Astrocyte (in vitro differentiated cells and primary cell): ENCODE results near the gene ENTHD1.

Source experiments
- EZH2 ChIP-seq: IDR thresholded peaks from 2 replicates; pipeline ENCODE4 v1.6.1; 2012; ENCODE audit warnings: mild to moderate bottlenecking, low read length, inconsistent platforms; ENCODE audit not compliant: insufficient read depth
- TF ChIP-seq, protein P1 (sequence below): IDR thresholded peaks from 2 replicates; pipeline ENCODE4 v1.5.1; 2011; ENCODE audit warnings: low read depth, mild to moderate bottlenecking, inconsistent platforms, low read length, moderate library complexity; ENCODE audit not compliant: insufficient read depth

DNA sequence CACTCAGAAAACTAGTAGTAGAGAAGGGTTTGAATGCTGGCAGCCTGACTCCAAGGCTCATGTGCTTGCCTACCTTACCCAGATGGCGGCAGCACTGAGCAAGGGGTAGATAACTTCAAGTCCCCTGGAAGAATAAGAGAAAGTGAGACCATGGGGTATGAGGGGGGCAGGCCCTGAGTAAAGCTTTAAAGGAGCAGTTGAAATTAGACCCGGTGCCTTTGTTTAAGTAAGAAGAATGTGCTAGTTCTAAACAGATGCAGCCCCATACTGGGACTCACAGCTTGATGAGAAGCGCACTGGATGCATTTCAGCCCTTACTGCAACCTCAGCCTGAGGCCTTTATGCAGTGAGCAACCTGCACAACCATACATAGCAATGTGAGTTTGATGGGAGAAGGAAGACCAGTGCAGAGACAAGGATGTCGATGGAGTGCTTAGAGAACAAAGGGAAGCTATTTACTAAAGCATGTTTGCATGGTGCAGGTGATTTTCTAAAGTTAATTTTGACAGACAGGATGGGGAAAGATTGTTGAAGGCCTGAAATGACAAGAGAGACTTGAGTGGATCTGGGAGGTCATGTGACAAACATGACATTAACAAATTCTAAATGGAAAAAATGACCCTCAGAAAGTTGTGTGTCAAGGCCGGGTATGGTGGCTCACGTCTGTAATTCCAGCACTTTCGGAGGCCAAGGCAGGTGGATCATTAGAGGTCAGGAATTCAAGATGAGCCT, 39.5 kb upstream of the ENTHD1 start:
- TF ChIP-seq, protein P1, sequence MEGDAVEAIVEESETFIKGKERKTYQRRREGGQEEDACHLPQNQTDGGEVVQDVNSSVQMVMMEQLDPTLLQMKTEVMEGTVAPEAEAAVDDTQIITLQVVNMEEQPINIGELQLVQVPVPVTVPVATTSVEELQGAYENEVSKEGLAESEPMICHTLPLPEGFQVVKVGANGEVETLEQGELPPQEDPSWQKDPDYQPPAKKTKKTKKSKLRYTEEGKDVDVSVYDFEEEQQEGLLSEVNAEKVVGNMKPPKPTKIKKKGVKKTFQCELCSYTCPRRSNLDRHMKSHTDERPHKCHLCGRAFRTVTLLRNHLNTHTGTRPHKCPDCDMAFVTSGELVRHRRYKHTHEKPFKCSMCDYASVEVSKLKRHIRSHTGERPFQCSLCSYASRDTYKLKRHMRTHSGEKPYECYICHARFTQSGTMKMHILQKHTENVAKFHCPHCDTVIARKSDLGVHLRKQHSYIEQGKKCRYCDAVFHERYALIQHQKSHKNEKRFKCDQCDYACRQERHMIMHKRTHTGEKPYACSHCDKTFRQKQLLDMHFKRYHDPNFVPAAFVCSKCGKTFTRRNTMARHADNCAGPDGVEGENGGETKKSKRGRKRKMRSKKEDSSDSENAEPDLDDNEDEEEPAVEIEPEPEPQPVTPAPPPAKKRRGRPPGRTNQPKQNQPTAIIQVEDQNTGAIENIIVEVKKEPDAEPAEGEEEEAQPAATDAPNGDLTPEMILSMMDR: peak; percentile 34
- no peak for TF ChIP-seq EZH2
